Measurements from ENCODE around the gene ZNF814.

GRCh38 chr19:57819475-57820148 lies 69.2 kb downstream of the ZNF814 start:
- peak; percentile 89 for TF ChIP-seq POLR2AphosphoS5 (IDR thresholded peaks at IDR 0.05; ENCODE audit: borderline replicate concordance, low read depth, low read length)
- TF ChIP-seq EZH2 (IDR thresholded peaks at IDR 0.05), result no peak
